ENCODE data around the gene CDH15. TPM values are rescaled to one million over a fixed set of nuclear protein-coding genes. Genes with fewer than 3 reads are reported as not detected.

The CDH15 gene
- total RNA-seq, 5 donors from 2014 or later (not counting 1 experiment from before 2014, with no cell fraction given), result 0.19 TPM; not detected in 4

DNA sequence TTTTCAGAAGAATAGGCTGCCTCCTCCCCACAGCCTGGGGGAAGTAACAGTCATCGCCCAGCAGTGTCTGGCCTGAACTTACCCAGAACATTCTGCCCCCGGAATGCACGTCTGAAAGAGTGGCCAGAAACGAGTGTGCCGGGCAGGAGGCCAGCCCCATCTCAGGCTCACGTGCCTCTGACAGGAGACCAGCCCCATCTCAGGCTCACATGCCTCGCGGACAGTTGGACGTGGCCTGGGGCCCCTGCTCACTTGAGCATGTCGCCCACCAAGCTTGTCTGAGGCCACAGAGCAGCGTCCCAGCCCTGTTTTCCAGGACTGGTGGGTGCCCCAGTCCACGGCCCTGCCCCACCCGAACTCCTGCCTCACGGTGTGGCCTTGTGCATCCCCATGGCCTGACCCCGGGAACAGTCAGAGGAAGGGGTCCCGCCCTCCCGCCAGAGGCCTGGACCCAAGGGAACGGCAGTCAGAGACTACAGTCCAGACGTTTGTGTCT is 16.3 kb upstream of the CDH15 start:
- 83% methylated on average over 12 of the region's 19 CpGs for WGBS (ENCODE audit: insufficient coverage)
- no peak overlapping the region for H3K4me3 Mint-ChIP-seq
- no peak overlapping the region for H3K27ac ChIP-seq (ENCODE audit: low read length)

GRCh38 chr16:89155851-89156739 is 15.5 kb upstream of the CDH15 start:
- H3K9me3 Mint-ChIP-seq, result no peaks in the 10 kb centered on the region
- 68% methylated on average over 19 of the region's 24 CpGs for WGBS (ENCODE audit: insufficient coverage)
- Histone ChIP-seq H3K4me1 (ENCODE audit: control insufficient read depth in 1 of 2, extremely low read depth in 1 of 2, insufficient read depth in 2 of 2, low read length in 2 of 2) (peaks cover 0 to 9% of the 10 kb centered on the region in 2 experiments), H3K4me3 (ENCODE audit: control insufficient read depth in 1 of 2, extremely low read depth in 1 of 2, low read length in 1 of 2) (no peak overlapping the region), H3K27me3 (replicated peaks in 1 of 2; ENCODE audit: control insufficient read depth in 2 of 2, extremely low read depth in 1 of 2, insufficient read depth in 2 of 2, low read length in 1 of 2) (peaks cover 0 to 2% of the 10 kb centered on the region in 2 experiments), H3K36me3 (ENCODE audit: control insufficient read depth in 2 of 2, extremely low read depth in 1 of 2, insufficient read depth in 1 of 2, low read length in 1 of 2) (peaks cover 4 to 5% of the 10 kb centered on the region in 2 donors), H3K9me3 (no peaks in the 10 kb centered on the region), H3K27ac (ENCODE audit: low read length) (no peak overlapping the region)
- no peaks in the 10 kb centered on the region for H3K27me3 Mint-ChIP-seq
- ChIA-PET POLR2A (no interaction called here), CTCF (interaction anchor here in 1 of 2 donors (0.5 kb wide), 1 partner anchor 31 kb away, joined by 4 read pairs; no protein-coding TSS in a partner anchor)
- peaks cover 0 to 2% (median 0%) of the 10 kb centered on the region in 3 donors for H3K4me1 Mint-ChIP-seq
- peaks cover 3% of the 10 kb centered on the region for H3K36me3 Mint-ChIP-seq
- H3K27ac Mint-ChIP-seq, result peak overlapping the region in 1 of 2 donors; percentile 66
- DNase-seq, result no peak
- H3K4me3 Mint-ChIP-seq, result no peak overlapping the region
- ATAC-seq (replicated peaks in 1 of 4), result peak in 1 of 4 experiments; percentile 12

More for the DNA sequence above, 16.3 kb upstream of the CDH15 start:
- Histone ChIP-seq H3K36me3 (ENCODE audit: control insufficient read depth in 2 of 2, extremely low read depth in 1 of 2, insufficient read depth in 1 of 2, low read length in 1 of 2) (peaks cover 4 to 13% of the 10 kb centered on the region in 2 donors), H3K9me3 (no peaks in the 10 kb centered on the region), H3K4me1 (ENCODE audit: control insufficient read depth in 1 of 2, extremely low read depth in 1 of 2, insufficient read depth in 2 of 2, low read length in 2 of 2) (peaks cover 0 to 9% of the 10 kb centered on the region in 2 experiments), H3K4me3 (ENCODE audit: control insufficient read depth in 1 of 2, extremely low read depth in 1 of 2, low read length in 1 of 2) (no peak overlapping the region), H3K27me3 (replicated peaks in 1 of 2; ENCODE audit: control insufficient read depth in 2 of 2, extremely low read depth in 1 of 2, insufficient read depth in 2 of 2, low read length in 1 of 2) (peaks cover 0 to 2% of the 10 kb centered on the region in 2 experiments)
- H3K27ac Mint-ChIP-seq, result no peak overlapping the region
- peaks cover 0 to 2% (median 0%) of the 10 kb centered on the region in 3 donors for H3K4me1 Mint-ChIP-seq
- ChIA-PET CTCF (interaction anchor here in 1 of 2 donors (0.5 kb wide), 1 partner anchor 30 kb away, joined by 4 read pairs; no protein-coding TSS in a partner anchor), POLR2A (no interaction called here)
- ATAC-seq (replicated peaks in 1 of 4) (no peak), DNase-seq (no peak)
- no peaks in the 10 kb centered on the region for H3K9me3 Mint-ChIP-seq
- peaks cover 9% of the 10 kb centered on the region for H3K36me3 Mint-ChIP-seq
- H3K27me3 Mint-ChIP-seq, result no peaks in the 10 kb centered on the region

DNA sequence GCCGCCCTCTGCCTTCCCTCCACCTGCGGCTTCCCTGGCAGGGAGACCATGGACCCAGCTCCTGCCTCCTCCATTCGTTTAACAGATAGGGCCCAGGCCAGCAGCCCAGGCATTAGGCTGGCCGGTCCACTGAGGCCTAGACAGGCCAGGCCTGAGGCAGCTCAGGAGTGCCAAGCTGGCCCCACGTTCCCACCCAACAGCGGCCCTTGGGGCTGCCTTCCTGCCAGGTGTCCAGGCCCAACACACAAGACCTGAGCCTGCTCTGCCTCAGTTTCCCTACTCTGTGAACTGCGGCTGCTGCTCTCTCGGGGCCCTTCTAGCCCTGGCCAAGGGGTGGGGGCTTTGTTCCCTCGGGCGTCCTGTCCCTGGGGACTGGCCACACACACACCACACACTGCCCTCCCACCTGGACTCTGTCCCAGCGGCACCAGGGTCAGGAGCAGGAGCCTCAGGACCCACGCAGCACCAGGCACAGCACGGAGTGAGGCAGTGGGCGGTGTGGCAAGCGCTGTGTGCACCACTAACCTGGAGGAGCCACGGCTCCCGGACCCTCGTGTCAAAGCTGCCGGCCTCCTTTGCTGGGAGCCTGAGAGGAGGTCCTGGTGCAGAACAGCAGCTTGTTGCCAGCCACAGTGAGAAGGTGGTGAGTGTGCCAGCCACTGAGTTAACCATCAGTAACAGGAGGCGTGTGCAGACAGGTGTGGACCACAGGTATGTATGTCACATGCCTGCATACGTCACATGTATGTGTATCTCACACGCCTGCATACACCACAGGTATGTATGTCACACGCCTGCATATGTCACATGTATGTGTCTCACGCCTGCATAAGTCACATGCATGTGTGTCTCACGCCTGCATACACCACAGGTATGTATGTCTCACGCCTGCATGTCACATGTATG is 14.6 kb upstream of the CDH15 start:
- H3K27me3 ChIP-seq (replicated peaks in 1 of 2; ENCODE audit: control insufficient read depth in 2 of 2, extremely low read depth in 1 of 2, insufficient read depth in 2 of 2, low read length in 1 of 2), result peaks cover 0 to 2% of the 10 kb centered on the region in 2 experiments
- no peak overlapping the region for H3K4me3 ChIP-seq (ENCODE audit: control insufficient read depth in 1 of 2, extremely low read depth in 1 of 2, low read length in 1 of 2)
- H3K4me3 Mint-ChIP-seq, result no peak overlapping the region
- no peak overlapping the region for H3K27ac Mint-ChIP-seq
- H3K4me1 ChIP-seq (ENCODE audit: control insufficient read depth in 1 of 2, extremely low read depth in 1 of 2, insufficient read depth in 2 of 2, low read length in 2 of 2), result peaks cover 0 to 9% of the 10 kb centered on the region in 2 experiments
- no peaks in the 10 kb centered on the region for H3K9me3 Mint-ChIP-seq
- DNase-seq (no peak), ATAC-seq (replicated peaks in 1 of 4) (peak in 2 of 4 experiments; percentile 9 to 12)
- POLR2A ChIA-PET, result no interaction called here
- H3K27ac ChIP-seq (ENCODE audit: low read length), result no peak overlapping the region
- H3K4me1 Mint-ChIP-seq, result peaks cover 0 to 4% (median 0%) of the 10 kb centered on the region in 3 donors
- H3K36me3 ChIP-seq (ENCODE audit: control insufficient read depth in 2 of 2, extremely low read depth in 1 of 2, insufficient read depth in 1 of 2, low read length in 1 of 2), result peaks cover 1 to 4% of the 10 kb centered on the region in 2 donors
- CTCF ChIA-PET, result no interaction called here
- H3K9me3 ChIP-seq, result no peaks in the 10 kb centered on the region
- no peaks in the 10 kb centered on the region for H3K27me3 Mint-ChIP-seq
- H3K36me3 Mint-ChIP-seq, result no peaks in the 10 kb centered on the region
- 77% methylated on average over 23 of the region's 26 CpGs for WGBS (ENCODE audit: insufficient coverage)

- CTCF ChIA-PET, result no interaction called here
- 93% methylated on average over 12 of the region's 12 CpGs for WGBS (ENCODE audit: insufficient coverage)
- peaks cover 0 to 9% of the 10 kb centered on the region in 2 experiments for H3K4me1 ChIP-seq (ENCODE audit: control insufficient read depth in 1 of 2, extremely low read depth in 1 of 2, insufficient read depth in 2 of 2, low read length in 2 of 2)
- ATAC-seq (replicated peaks in 1 of 4) (no peak), DNase-seq (no peak)
- H3K27ac Mint-ChIP-seq, result no peak overlapping the region
- H3K9me3 Mint-ChIP-seq, result no peaks in the 10 kb centered on the region
- no peak overlapping the region for H3K27ac ChIP-seq (ENCODE audit: low read length)
- POLR2A ChIA-PET, result no interaction called here
- H3K4me3 Mint-ChIP-seq, result no peak overlapping the region
- H3K36me3 Mint-ChIP-seq, result no peaks in the 10 kb centered on the region
- H3K4me1 Mint-ChIP-seq, result peaks cover 0 to 5% (median 0%) of the 10 kb centered on the region in 3 donors
- H3K36me3 ChIP-seq (ENCODE audit: control insufficient read depth in 2 of 2, extremely low read depth in 1 of 2, insufficient read depth in 1 of 2, low read length in 1 of 2), result peaks cover 0 to under 1% of the 10 kb centered on the region in 2 donors
- H3K9me3 ChIP-seq, result no peaks in the 10 kb centered on the region
- no peaks in the 10 kb centered on the region for H3K27me3 Mint-ChIP-seq
- H3K4me3 ChIP-seq (ENCODE audit: control insufficient read depth in 1 of 2, extremely low read depth in 1 of 2, low read length in 1 of 2), result no peak overlapping the region
- peaks cover 0 to 2% of the 10 kb centered on the region in 2 experiments for H3K27me3 ChIP-seq (replicated peaks in 1 of 2; ENCODE audit: control insufficient read depth in 2 of 2, extremely low read depth in 1 of 2, insufficient read depth in 2 of 2, low read length in 1 of 2)
Observed at GRCh38 chr16:89157778-89158177, 13.8 kb upstream of the CDH15 start.

DNA sequence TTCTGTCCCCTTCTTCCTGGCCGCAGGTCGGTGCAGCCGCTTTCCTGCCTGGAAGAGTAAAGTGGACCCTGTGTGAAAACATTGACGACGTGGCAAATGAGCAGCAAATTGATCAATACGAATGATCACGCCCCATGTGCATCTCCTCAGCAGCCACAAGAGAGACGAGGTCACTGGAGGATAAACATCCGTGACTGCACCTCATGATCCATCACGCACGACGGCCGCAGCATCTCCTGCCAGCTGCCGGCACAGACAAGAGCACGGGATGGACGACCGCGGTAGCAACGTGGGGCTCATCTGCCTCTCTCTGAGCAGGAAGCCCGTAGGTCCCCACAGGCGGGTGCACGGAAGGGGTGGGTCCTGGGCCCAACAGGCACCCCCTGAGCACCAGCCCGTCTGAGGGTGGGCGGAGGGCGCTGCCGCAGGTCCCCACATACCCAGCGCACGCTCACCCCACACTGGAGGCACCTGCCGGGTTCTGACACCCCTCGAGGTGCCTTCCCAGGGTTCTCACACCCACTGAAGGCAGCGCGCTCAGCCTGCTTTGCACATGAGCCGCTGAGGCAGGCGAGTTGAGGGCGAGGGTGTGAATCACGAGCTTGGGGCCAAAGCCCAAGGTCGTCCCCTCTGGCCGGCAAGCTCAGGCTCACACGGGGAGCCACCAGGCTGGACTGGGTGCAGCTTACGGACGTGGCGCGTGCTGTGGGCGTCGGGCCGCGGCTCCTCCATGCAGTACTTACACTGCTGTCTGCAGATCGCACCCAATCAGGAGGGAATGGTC is 12.3 kb upstream of the CDH15 start:
- ChIA-PET POLR2A (no interaction called here), CTCF (no interaction called here)
- H3K27me3 Mint-ChIP-seq, result peaks cover 0 to 2% of the 10 kb centered on the region in 2 donors
- Histone ChIP-seq H3K4me3 (ENCODE audit: control insufficient read depth in 1 of 2, extremely low read depth in 1 of 2, low read length in 1 of 2) (no peak overlapping the region), H3K27ac (ENCODE audit: low read length) (no peak overlapping the region), H3K9me3 (no peaks in the 10 kb centered on the region), H3K4me1 (ENCODE audit: control insufficient read depth in 1 of 2, extremely low read depth in 1 of 2, insufficient read depth in 2 of 2, low read length in 2 of 2) (peaks cover 0 to 9% of the 10 kb centered on the region in 2 experiments), H3K27me3 (replicated peaks in 1 of 2; ENCODE audit: control insufficient read depth in 2 of 2, extremely low read depth in 1 of 2, insufficient read depth in 2 of 2, low read length in 1 of 2) (peaks cover 0 to 2% of the 10 kb centered on the region in 2 experiments), H3K36me3 (ENCODE audit: control insufficient read depth in 2 of 2, extremely low read depth in 1 of 2, insufficient read depth in 1 of 2, low read length in 1 of 2) (no peaks in the 10 kb centered on the region)
- ATAC-seq (replicated peaks in 1 of 4) (no peak), DNase-seq (no peak)
- H3K27ac Mint-ChIP-seq, result no peak overlapping the region
- H3K4me3 Mint-ChIP-seq, result no peak overlapping the region
- H3K4me1 Mint-ChIP-seq, result peaks cover 0 to 5% (median 0%) of the 10 kb centered on the region in 3 donors
- H3K9me3 Mint-ChIP-seq, result no peaks in the 10 kb centered on the region
- H3K36me3 Mint-ChIP-seq, result no peaks in the 10 kb centered on the region
- WGBS (ENCODE audit: insufficient coverage), result 89% methylated on average over 48 of the region's 48 CpGs

All from T-cell (primary cell).